ENCODE measurements around the gene ENPP6.
A peak's percentile ranks its signal among the peaks of the same experiment; 100 is the strongest.

The ENPP6 gene

DNA sequence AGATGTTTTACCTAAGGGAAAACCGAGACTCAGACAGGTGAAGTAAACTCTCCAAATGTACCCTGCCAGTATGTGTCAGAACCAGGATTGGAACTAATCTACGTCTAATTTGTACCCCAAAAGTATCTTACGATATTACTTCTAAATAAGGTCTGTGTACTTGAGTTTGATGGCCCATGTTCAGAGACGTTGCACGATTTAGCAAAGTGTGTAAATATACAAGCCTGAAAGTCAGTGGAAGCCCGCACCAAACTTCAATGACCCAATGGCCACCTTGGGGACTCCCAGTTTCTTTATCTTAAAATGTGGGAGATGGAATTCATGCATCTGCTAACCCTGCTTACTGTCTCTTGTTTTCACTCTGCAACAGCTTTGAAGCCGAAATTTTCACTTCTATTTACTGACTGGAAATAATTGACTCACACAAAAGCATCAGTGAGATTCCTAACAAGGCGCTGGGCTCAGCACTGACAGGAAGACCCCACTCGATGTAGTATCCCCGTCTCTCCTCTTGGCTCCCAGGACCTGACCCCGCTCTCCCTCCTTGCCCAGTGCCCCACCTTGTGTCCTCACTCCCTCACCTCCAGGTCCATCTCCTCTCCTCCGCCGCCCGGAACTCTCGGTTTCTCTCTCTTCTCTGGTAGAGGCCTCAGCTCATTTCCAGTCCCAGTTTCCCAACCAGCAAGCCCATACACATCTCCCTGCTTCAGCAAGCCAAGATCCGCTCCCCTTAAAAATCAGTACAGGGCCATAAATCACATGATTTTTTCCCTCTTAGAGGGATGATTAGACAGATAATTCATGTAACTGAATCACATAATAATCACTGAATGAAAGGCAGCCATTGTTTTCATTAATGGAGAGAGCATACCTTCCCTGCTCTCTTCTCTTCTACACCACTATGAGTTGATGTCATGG lies 42.8 kb downstream of the ENPP6 start:
- TF ChIP-seq POLR2A (IDR thresholded peaks at IDR 0.05; ENCODE audit: low read depth, low read length) (no peak), POLR2AphosphoS5 (IDR thresholded peaks at IDR 0.05; ENCODE audit: low read depth, low read length) (no peak), TAF1 (IDR thresholded peaks at IDR 0.05; ENCODE audit: borderline replicate concordance, low read depth, low read length) (no peak)
- FAIRE-seq (no peak), DNase-seq (ENCODE audit: insufficient read length) (no peak)

DNA sequence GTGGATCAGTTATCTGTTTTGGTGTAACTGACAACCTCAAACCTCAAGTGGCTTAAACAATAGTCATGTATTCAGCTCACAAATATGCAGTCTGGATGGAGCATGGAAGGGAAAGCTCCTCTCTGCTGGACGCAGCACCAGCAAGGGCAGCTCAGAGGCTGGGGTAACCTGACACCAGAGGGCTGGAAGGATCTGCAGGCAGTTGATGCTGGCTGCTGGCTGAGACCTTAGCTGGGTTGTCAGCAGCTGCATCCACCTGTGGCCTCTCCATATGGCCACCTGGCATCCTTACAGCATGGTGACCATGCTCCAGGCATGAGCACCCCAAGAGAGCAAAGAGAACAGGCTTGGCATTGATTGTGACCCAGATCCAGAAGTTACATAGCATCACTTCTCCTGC lies 46.7 kb downstream of the ENPP6 start:
- DNase-seq (ENCODE audit: insufficient read length), result no peak
- TF ChIP-seq TAF1 (IDR thresholded peaks at IDR 0.05; ENCODE audit: borderline replicate concordance, low read depth, low read length), result no peak
- no peak for TF ChIP-seq POLR2A (IDR thresholded peaks at IDR 0.05; ENCODE audit: low read depth, low read length)
- TF ChIP-seq POLR2AphosphoS5 (IDR thresholded peaks at IDR 0.05; ENCODE audit: low read depth, low read length), result no peak
- no peak for FAIRE-seq

GRCh38 chr4:184169225-184169867 lies 48.3 kb downstream of the ENPP6 start:
- no peak for TF ChIP-seq TAF1 (IDR thresholded peaks at IDR 0.05; ENCODE audit: borderline replicate concordance, low read depth, low read length)
- TF ChIP-seq POLR2AphosphoS5 (IDR thresholded peaks at IDR 0.05; ENCODE audit: low read depth, low read length), result no peak
- TF ChIP-seq POLR2A (IDR thresholded peaks at IDR 0.05; ENCODE audit: low read depth, low read length), result no peak
- DNase-seq (ENCODE audit: insufficient read length) (no peak), FAIRE-seq (no peak)

- TF ChIP-seq POLR2AphosphoS5 (IDR thresholded peaks at IDR 0.05; ENCODE audit: low read depth, low read length), result no peak
- TF ChIP-seq TAF1 (IDR thresholded peaks at IDR 0.05; ENCODE audit: borderline replicate concordance, low read depth, low read length), result no peak
- no peak for TF ChIP-seq POLR2A (IDR thresholded peaks at IDR 0.05; ENCODE audit: low read depth, low read length)
- FAIRE-seq, result peak; percentile 85
- peak; percentile 78 for DNase-seq (ENCODE audit: insufficient read length)
Observed at GRCh38 chr4:184168406-184169019, 49.2 kb downstream of the ENPP6 start.

DNA sequence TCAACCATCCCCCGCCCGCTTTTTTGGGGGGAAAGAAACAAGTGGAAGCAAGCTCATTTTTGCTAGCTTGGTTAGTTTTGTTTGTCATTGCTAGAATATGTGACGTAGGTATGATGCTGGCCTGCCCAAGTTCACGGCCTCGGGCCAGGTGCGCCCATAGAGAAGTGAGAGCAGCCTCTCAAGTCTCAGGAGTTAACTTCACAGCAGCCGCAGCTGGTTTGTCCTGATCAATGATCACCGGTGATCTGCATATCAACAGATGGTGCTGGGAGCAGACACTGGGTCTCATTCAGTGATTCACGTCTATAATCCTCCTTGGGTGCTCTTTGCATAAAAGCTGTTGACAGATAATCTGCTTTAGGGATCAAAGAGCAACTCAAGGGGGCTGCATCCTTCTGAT lies 50.1 kb downstream of the ENPP6 start:
- FAIRE-seq (no peak), DNase-seq (ENCODE audit: insufficient read length) (no peak)
- TF ChIP-seq TAF1 (IDR thresholded peaks at IDR 0.05; ENCODE audit: borderline replicate concordance, low read depth, low read length) (no peak), POLR2A (IDR thresholded peaks at IDR 0.05; ENCODE audit: low read depth, low read length) (no peak), POLR2AphosphoS5 (IDR thresholded peaks at IDR 0.05; ENCODE audit: low read depth, low read length) (no peak)

GRCh38 chr4:184166736-184167135 lies 50.9 kb downstream of the ENPP6 start:
- TF ChIP-seq TAF1 (IDR thresholded peaks at IDR 0.05; ENCODE audit: borderline replicate concordance, low read depth, low read length) (no peak), POLR2AphosphoS5 (IDR thresholded peaks at IDR 0.05; ENCODE audit: low read depth, low read length) (no peak), POLR2A (IDR thresholded peaks at IDR 0.05; ENCODE audit: low read depth, low read length) (no peak)
- DNase-seq (ENCODE audit: insufficient read length) (no peak), FAIRE-seq (no peak)

GRCh38 chr4:184165291-184165690 lies 52.4 kb downstream of the ENPP6 start:
- DNase-seq (ENCODE audit: insufficient read length) (no peak), FAIRE-seq (no peak)
- TF ChIP-seq POLR2AphosphoS5 (IDR thresholded peaks at IDR 0.05; ENCODE audit: low read depth, low read length) (no peak), TAF1 (IDR thresholded peaks at IDR 0.05; ENCODE audit: borderline replicate concordance, low read depth, low read length) (no peak), POLR2A (IDR thresholded peaks at IDR 0.05; ENCODE audit: low read depth, low read length) (no peak)

- FAIRE-seq (no peak), DNase-seq (ENCODE audit: insufficient read length) (no peak)
- no peak for TF ChIP-seq TAF1 (IDR thresholded peaks at IDR 0.05; ENCODE audit: borderline replicate concordance, low read depth, low read length)
- no peak for TF ChIP-seq POLR2A (IDR thresholded peaks at IDR 0.05; ENCODE audit: low read depth, low read length)
- no peak for TF ChIP-seq POLR2AphosphoS5 (IDR thresholded peaks at IDR 0.05; ENCODE audit: low read depth, low read length)
Observed at GRCh38 chr4:184163813-184164212, 53.9 kb downstream of the ENPP6 start.

DNA sequence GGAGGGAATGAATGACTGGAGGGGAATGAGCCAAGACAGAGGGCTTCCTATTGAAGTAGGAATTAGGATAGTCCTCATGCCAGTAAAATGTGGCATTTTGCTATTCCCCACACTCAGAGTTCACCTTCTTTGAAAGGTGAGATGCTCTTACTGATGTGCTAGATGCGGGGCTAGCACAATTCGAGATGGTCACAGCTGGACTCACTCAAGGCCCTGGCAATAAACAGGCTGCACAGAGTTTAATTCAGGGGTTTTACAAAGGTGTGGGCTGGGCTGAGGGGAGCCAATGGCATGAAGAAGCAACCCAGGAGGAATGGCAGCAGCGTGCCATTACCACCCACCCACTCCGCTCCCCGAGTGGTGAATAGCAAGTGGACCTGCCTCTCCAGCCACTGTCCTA lies 55.1 kb downstream of the ENPP6 start:
- TF ChIP-seq POLR2AphosphoS5 (IDR thresholded peaks at IDR 0.05; ENCODE audit: low read depth, low read length), result no peak
- no peak for TF ChIP-seq TAF1 (IDR thresholded peaks at IDR 0.05; ENCODE audit: borderline replicate concordance, low read depth, low read length)
- TF ChIP-seq POLR2A (IDR thresholded peaks at IDR 0.05; ENCODE audit: low read depth, low read length), result no peak
- no peak for FAIRE-seq
- no peak for DNase-seq (ENCODE audit: insufficient read length)

DNA sequence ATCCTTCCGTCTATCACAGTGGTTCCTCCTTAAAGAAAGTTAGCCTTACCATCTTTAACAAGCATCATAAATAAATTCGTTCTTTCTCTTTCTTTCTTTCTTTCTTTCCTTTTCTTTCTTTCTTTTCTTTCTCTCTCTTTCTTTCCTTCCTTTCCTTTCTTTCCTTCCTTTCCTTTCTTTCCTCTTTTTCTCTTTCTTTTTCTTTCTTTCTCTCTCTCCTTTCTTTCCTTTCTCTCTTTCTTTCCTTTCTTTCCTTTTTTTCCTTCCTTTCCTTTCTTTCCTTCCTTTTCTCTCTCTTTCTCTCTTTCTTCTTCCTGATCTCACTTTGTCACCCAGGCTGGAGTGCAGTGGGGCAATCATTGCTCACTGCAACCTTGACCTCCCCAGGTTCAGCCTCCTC lies 60.4 kb downstream of the ENPP6 start:
- no peak for DNase-seq (ENCODE audit: insufficient read length)
- TF ChIP-seq POLR2AphosphoS5 (IDR thresholded peaks at IDR 0.05; ENCODE audit: low read depth, low read length) (no peak), POLR2A (IDR thresholded peaks at IDR 0.05; ENCODE audit: low read depth, low read length) (no peak), TAF1 (IDR thresholded peaks at IDR 0.05; ENCODE audit: borderline replicate concordance, low read depth, low read length) (no peak)
- no peak for FAIRE-seq

DNA sequence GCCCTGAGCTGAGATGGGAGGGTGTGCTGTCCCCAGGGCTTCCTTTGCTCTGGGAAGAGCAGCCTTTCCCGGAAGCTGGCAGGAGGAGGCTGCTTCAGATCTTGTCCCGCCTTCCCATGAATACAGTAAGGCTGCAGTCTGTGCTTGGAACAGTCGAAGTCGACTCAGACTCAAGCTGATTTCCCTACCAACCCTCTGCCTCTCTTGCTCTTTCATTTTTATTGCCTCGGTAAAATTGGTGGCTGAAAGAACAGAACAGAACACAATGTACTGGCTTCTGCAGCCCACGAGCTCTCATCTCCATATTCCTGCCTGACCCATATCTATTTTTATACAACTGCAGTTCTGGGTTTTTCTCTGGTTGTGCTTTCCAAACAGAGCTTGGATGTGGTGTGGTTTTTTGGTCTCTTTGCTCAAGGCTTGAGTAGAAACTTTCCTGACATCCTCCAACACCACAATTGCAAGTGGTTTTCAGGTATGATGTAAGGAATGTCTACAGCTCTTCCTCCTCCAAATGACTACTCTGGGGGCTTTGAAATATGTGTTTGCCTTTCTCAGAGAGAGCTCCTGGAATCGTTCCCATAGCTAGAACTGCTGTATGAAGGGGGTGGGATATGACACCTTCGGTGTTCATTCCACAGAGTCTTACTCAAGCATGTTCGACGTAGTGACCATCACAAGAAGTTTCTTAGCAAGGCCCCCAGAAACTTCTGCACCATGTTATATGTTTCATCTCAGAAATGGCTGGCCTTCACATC lies 61.3 kb downstream of the ENPP6 start:
- TF ChIP-seq POLR2A (IDR thresholded peaks at IDR 0.05; ENCODE audit: low read depth, low read length), result no peak
- no peak for TF ChIP-seq TAF1 (IDR thresholded peaks at IDR 0.05; ENCODE audit: borderline replicate concordance, low read depth, low read length)
- TF ChIP-seq POLR2AphosphoS5 (IDR thresholded peaks at IDR 0.05; ENCODE audit: low read depth, low read length), result no peak
- DNase-seq (ENCODE audit: insufficient read length), result no peak
- no peak for FAIRE-seq
